SK-N-SH treated with all-trans-retinoic acid at 6 μM for 48 hours (cell line): ENCODE measurements around the gene TFAP2A.

ENCODE experiments used
- ATAC-seq: fragments of 200-7000 bp; cut with Tn5 transposase; 3 replicates; pipeline ENCODE4 v1.9.1; 2020; ENCODE audit warnings: mild to moderate bottlenecking, moderate library complexity
- ARNTL ChIP-seq: fragments of 450-650 bp; formaldehyde crosslinking; IDR thresholded peaks from 2 replicates; pipeline ENCODE4 v1.5.0; 2020; ENCODE audit warnings: low read depth, mild to moderate bottlenecking, moderate library complexity, borderline replicate concordance
- BACH2 ChIP-seq: fragments of 250-450 bp; sonication (Bioruptor Pico); IDR thresholded peaks from 2 replicates; pipeline ENCODE4 v1.9.0; 2021; ENCODE audit warnings: mild to moderate bottlenecking, borderline replicate concordance
- CSDC2 ChIP-seq: fragments of 250-450 bp; sonication (Bioruptor Pico); IDR thresholded peaks from 2 replicates; pipeline ENCODE4 v1.5.0; 2020; ENCODE audit warnings: mild to moderate bottlenecking, moderate library complexity
- ESRRG ChIP-seq: fragments of 250-450 bp; sonication (Bioruptor Pico); IDR thresholded peaks from 2 replicates; pipeline ENCODE4 v1.6.1; 2021; ENCODE audit warnings: mild to moderate bottlenecking
- GLIS3 ChIP-seq: fragments of 250-450 bp; sonication (Bioruptor Pico); IDR thresholded peaks from 2 replicates; pipeline ENCODE4 v1.5.0; 2020; ENCODE audit warnings: mild to moderate bottlenecking, moderate library complexity
- ISL1 ChIP-seq: fragments of 250-450 bp; sonication (Bioruptor Pico); IDR thresholded peaks from 2 replicates; pipeline ENCODE4 v2.1.2; 2022; ENCODE audit warnings: mild to moderate bottlenecking, moderate library complexity
- OSR1 ChIP-seq: fragments of 250-450 bp; sonication (Bioruptor Pico); IDR thresholded peaks from 2 replicates; pipeline ENCODE4 v1.8.0; 2022; ENCODE audit warnings: moderate library complexity, mild to moderate bottlenecking, inconsistent platforms
- PPARA ChIP-seq: fragments of 250-450 bp; sonication (Bioruptor Pico); IDR thresholded peaks from 2 replicates; pipeline ENCODE4 v1.5.0; 2020; ENCODE audit warnings: mild to moderate bottlenecking, borderline replicate concordance
- RARB ChIP-seq: fragments of 250-450 bp; sonication (Bioruptor Pico); IDR thresholded peaks from 2 replicates; pipeline ENCODE4 v1.8.0; 2021; ENCODE audit warnings: mild to moderate bottlenecking, moderate library complexity
- SNAI2 ChIP-seq: fragments of 250-450 bp; sonication (Bioruptor Pico); IDR thresholded peaks from 2 replicates; pipeline ENCODE4 v1.5.0; 2020; ENCODE audit warnings: mild to moderate bottlenecking, moderate library complexity
- TCF4 ChIP-seq: fragments of 250-450 bp; sonication (Bioruptor Pico); IDR thresholded peaks from 2 replicates; pipeline ENCODE4 v1.8.0; 2021; ENCODE audit warnings: mild to moderate bottlenecking, moderate library complexity, borderline replicate concordance
- TOX ChIP-seq: fragments of 250-450 bp; sonication (Bioruptor Pico); IDR thresholded peaks from 2 replicates; pipeline ENCODE4 v1.8.0; 2021; ENCODE audit warnings: mild to moderate bottlenecking, moderate library complexity, borderline replicate concordance
- ZFP3 ChIP-seq: fragments of 250-450 bp; sonication (Bioruptor Pico); IDR thresholded peaks from 2 replicates; pipeline ENCODE4 v1.5.0; 2020; ENCODE audit warnings: mild to moderate bottlenecking, moderate library complexity
- ZFP30 ChIP-seq: fragments of 450-650 bp; formaldehyde crosslinking; IDR thresholded peaks from 2 replicates; pipeline ENCODE4 v1.5.0; 2022; ENCODE audit warnings: mild to moderate bottlenecking, moderate library complexity
- ZNF565 ChIP-seq: fragments of 450-650 bp; formaldehyde crosslinking; conservative IDR thresholded peaks from 2 replicates; pipeline ENCODE4 v1.5.0; 2020; ENCODE audit warnings: low read depth, mild to moderate bottlenecking, moderate library complexity
- ZNF70 ChIP-seq: fragments of 450-650 bp; formaldehyde crosslinking; IDR thresholded peaks from 2 replicates; pipeline ENCODE4 v1.5.0; 2020; ENCODE audit warnings: mild to moderate bottlenecking, moderate library complexity
- ZNF8 ChIP-seq: fragments of 450-650 bp; formaldehyde crosslinking; IDR thresholded peaks from 2 replicates; pipeline ENCODE4 v1.5.0; 2020; ENCODE audit warnings: mild to moderate bottlenecking, moderate library complexity
- TF ChIP-seq, protein P1 (sequence below): fragments of 250-450 bp; sonication (Bioruptor Pico); IDR thresholded peaks from 2 replicates; pipeline ENCODE4 v1.5.1; 2021; ENCODE audit warnings: mild to moderate bottlenecking, moderate library complexity
- TF ChIP-seq, protein P2 (sequence below): fragments of 250-450 bp; sonication (Bioruptor Pico); IDR thresholded peaks from 2 replicates; pipeline ENCODE4 v1.5.0; 2020; ENCODE audit warnings: mild to moderate bottlenecking, moderate library complexity
- TF ChIP-seq, protein P3 (sequence below): fragments of 250-450 bp; sonication (Bioruptor Pico); IDR thresholded peaks from 2 replicates; pipeline ENCODE4 v1.8.0; 2021; ENCODE audit warnings: low read depth, mild to moderate bottlenecking, moderate library complexity, borderline replicate concordance
- TF ChIP-seq, protein P4 (sequence below): fragments of 250-450 bp; sonication (Bioruptor Pico); IDR thresholded peaks from 2 replicates; pipeline ENCODE4 v1.8.0; 2020; ENCODE audit warnings: mild to moderate bottlenecking, moderate library complexity, borderline replicate concordance

The TFAP2A gene

DNA sequence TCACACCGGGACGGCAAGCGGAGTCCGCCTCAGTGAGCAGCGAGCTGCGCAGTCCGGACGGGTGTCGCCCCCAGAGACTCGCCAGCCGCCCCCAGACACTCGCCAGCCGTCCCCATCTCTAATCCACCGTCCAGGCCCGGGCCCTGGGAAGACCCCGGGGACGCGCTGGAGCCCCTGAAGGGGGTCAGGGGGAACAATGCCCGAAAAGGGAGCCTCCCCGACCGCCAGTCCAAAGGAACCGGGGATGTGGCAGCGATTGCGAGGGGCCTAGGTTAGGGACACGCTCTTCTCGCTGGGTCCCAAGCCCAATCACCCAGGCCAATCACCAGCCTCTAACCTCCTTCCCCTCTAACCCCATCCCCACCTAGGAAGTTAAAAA, 33.1 kb downstream of the TFAP2A start:
- ATAC-seq = peak; percentile 20; the same call in 1 of the 3 replicates
- TF ChIP-seq ESRRG (CRISPR knock-in tag) (no peak), ZFP3 (no peak), OSR1 (CRISPR knock-in tag) (no peak), ZFP30 (CRISPR knock-in tag) (no peak)
- TF ChIP-seq, all 23 proteins: peak for 0

DNA sequence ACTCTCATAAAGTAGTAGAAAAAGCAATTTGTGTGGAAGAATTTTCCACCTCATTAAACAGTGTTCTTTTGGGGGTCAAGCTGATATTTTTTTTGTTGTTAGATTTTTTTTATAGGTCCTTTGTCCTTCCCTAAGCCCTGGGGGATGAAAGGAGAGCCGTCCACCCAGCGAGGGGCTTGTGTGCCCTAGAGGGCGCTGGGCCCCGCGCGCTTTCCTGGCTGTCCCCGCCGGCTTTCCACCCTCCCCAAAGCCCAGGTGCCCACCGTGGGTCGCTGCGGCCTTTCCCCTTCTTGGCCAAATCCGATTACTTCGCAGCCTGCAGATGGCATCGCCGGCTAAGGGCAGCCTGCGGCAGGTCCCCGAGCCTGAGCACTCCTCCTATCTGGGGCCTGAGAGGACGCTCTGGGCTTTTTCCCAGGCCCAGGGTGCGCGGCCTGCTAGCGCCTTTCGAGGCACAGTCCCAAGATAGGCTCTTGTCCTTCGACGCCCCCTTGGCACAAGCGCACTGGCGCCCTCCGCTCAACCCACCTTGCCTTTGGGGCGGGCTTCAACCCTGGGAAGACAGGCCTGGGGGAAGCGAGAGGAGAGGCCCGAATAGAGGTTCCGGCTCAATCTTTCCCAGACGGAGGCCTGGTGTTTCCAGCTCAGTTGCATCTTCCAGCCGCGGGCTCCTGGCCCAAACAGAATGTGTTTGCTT, 33.6 kb downstream of the TFAP2A start:
- TF ChIP-seq OSR1 (CRISPR knock-in tag) (no peak), TCF4 (CRISPR knock-in tag) (no peak), BACH2 (no peak), ZNF8 (CRISPR knock-in tag) (no peak), TOX (CRISPR knock-in tag) (no peak), SNAI2 (no peak), ISL1 (no peak), ZNF565 (CRISPR knock-in tag) (no peak), RARB (CRISPR knock-in tag) (no peak), GLIS3 (CRISPR knock-in tag) (no peak), ESRRG (CRISPR knock-in tag) (no peak), ZFP30 (CRISPR knock-in tag) (no peak)
- TF ChIP-seq, protein P1, sequence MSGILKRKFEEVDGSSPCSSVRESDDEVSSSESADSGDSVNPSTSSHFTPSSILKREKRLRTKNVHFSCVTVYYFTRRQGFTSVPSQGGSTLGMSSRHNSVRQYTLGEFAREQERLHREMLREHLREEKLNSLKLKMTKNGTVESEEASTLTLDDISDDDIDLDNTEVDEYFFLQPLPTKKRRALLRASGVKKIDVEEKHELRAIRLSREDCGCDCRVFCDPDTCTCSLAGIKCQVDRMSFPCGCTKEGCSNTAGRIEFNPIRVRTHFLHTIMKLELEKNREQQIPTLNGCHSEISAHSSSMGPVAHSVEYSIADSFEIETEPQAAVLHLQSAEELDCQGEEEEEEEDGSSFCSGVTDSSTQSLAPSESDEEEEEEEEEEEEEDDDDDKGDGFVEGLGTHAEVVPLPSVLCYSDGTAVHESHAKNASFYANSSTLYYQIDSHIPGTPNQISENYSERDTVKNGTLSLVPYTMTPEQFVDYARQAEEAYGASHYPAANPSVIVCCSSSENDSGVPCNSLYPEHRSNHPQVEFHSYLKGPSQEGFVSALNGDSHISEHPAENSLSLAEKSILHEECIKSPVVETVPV = no peak
- TF ChIP-seq, protein P2, sequence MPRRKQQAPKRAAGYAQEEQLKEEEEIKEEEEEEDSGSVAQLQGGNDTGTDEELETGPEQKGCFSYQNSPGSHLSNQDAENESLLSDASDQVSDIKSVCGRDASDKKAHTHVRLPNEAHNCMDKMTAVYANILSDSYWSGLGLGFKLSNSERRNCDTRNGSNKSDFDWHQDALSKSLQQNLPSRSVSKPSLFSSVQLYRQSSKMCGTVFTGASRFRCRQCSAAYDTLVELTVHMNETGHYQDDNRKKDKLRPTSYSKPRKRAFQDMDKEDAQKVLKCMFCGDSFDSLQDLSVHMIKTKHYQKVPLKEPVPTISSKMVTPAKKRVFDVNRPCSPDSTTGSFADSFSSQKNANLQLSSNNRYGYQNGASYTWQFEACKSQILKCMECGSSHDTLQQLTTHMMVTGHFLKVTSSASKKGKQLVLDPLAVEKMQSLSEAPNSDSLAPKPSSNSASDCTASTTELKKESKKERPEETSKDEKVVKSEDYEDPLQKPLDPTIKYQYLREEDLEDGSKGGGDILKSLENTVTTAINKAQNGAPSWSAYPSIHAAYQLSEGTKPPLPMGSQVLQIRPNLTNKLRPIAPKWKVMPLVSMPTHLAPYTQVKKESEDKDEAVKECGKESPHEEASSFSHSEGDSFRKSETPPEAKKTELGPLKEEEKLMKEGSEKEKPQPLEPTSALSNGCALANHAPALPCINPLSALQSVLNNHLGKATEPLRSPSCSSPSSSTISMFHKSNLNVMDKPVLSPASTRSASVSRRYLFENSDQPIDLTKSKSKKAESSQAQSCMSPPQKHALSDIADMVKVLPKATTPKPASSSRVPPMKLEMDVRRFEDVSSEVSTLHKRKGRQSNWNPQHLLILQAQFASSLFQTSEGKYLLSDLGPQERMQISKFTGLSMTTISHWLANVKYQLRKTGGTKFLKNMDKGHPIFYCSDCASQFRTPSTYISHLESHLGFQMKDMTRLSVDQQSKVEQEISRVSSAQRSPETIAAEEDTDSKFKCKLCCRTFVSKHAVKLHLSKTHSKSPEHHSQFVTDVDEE = no peak
- TF ChIP-seq, protein P3, sequence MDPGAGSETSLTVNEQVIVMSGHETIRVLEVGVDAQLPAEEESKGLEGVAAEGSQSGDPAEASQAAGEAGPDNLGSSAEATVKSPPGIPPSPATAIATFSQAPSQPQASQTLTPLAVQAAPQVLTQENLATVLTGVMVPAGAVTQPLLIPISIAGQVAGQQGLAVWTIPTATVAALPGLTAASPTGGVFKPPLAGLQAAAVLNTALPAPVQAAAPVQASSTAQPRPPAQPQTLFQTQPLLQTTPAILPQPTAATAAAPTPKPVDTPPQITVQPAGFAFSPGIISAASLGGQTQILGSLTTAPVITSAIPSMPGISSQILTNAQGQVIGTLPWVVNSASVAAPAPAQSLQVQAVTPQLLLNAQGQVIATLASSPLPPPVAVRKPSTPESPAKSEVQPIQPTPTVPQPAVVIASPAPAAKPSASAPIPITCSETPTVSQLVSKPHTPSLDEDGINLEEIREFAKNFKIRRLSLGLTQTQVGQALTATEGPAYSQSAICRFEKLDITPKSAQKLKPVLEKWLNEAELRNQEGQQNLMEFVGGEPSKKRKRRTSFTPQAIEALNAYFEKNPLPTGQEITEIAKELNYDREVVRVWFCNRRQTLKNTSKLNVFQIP (CRISPR knock-in tag) = no peak
- ATAC-seq = peak; percentile 72

DNA sequence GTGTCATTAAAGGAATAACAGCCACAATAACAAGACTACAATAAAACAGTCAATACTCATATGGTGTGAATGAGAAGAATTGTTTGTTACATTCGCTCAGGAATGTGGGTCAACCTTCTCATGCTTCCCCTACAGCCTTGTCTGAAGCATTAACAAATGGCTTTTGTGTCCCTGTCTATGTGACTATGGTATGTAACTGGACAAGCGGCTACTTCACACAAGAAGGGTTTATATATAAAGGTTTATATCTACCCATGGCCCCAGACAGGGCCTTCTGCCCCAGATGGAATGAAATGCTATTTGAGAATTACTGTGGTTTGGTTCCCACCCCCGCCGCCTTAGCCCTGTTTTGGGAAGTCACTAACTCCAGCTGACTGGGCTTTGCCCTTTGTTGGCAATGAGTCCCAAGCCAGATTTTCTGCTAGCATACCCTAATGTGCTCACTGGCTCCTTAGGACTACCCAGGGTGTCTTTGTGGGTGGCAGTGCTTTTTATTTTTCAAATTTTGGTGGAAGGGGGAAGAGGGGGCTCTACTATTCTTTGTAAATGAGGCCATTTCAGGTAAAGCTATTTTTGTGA, 39.4 kb downstream of the TFAP2A start:
- TF ChIP-seq GLIS3 (CRISPR knock-in tag) (no peak), ZNF8 (CRISPR knock-in tag) (no peak), PPARA (CRISPR knock-in tag) (no peak), ZNF70 (CRISPR knock-in tag) (no peak), CSDC2 (CRISPR knock-in tag) (no peak), BACH2 (no peak), RARB (CRISPR knock-in tag) (no peak), ZFP30 (CRISPR knock-in tag) (no peak), SNAI2 (no peak), ISL1 (no peak), ESRRG (CRISPR knock-in tag) (no peak), TCF4 (CRISPR knock-in tag) (no peak), ZFP3 (no peak), ARNTL (CRISPR knock-in tag) (no peak), TOX (CRISPR knock-in tag) (no peak)
- TF ChIP-seq, protein P2 = no peak
- TF ChIP-seq, protein P1 = no peak
- TF ChIP-seq, protein P4, sequence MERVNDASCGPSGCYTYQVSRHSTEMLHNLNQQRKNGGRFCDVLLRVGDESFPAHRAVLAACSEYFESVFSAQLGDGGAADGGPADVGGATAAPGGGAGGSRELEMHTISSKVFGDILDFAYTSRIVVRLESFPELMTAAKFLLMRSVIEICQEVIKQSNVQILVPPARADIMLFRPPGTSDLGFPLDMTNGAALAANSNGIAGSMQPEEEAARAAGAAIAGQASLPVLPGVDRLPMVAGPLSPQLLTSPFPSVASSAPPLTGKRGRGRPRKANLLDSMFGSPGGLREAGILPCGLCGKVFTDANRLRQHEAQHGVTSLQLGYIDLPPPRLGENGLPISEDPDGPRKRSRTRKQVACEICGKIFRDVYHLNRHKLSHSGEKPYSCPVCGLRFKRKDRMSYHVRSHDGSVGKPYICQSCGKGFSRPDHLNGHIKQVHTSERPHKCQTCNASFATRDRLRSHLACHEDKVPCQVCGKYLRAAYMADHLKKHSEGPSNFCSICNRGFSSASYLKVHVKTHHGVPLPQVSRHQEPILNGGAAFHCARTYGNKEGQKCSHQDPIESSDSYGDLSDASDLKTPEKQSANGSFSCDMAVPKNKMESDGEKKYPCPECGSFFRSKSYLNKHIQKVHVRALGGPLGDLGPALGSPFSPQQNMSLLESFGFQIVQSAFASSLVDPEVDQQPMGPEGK = no peak
- ATAC-seq = no peak
